Superior temporal gyrus (tissue), 1 donor: ENCODE data around the gene TARS3.

Experiments
- DNase-seq: peaks from one replicate; pipeline ENCODE4 v3.0.0-alpha.2; 2016; ENCODE audit errors: extremely low spot score

Gene TARS3

GRCh38 chr15:101623367-101624304, 100.6 kb downstream of the TARS3 start:
- no peak for DNase-seq

- DNase-seq = no peak
Observed at GRCh38 chr15:101621961-101622360, 102.3 kb downstream of the TARS3 start.

GRCh38 chr15:101620671-101621070, 103.6 kb downstream of the TARS3 start:
- DNase-seq = no peak

- DNase-seq = no peak
Observed at GRCh38 chr15:101619615-101619865, 104.7 kb downstream of the TARS3 start.

GRCh38 chr15:101618851-101619614, 105.2 kb downstream of the TARS3 start:
- DNase-seq = no peak

- DNase-seq = no peak
Observed at GRCh38 chr15:101618076-101618475, 106.2 kb downstream of the TARS3 start.

- DNase-seq = no peak
Observed at GRCh38 chr15:101617390-101617965, 106.8 kb downstream of the TARS3 start.

GRCh38 chr15:101615986-101616848, 108.1 kb downstream of the TARS3 start:
- DNase-seq = no peak

- no peak for DNase-seq
Observed at GRCh38 chr15:101615414-101615985, 108.8 kb downstream of the TARS3 start.

GRCh38 chr15:101614761-101615160, 109.5 kb downstream of the TARS3 start:
- no peak for DNase-seq

- no peak for DNase-seq
Observed at GRCh38 chr15:101614001-101614585, 110.2 kb downstream of the TARS3 start.

- peak; percentile 33 for DNase-seq
Observed at GRCh38 chr15:101613130-101614000, 110.9 kb downstream of the TARS3 start.

- no peak for DNase-seq
Observed at GRCh38 chr15:101612676-101613075, 111.6 kb downstream of the TARS3 start.

- DNase-seq = no peak
Observed at GRCh38 chr15:101611580-101612299, 112.5 kb downstream of the TARS3 start.

GRCh38 chr15:101611007-101611406, 113.3 kb downstream of the TARS3 start:
- no peak for DNase-seq

GRCh38 chr15:101610611-101611000, 113.7 kb downstream of the TARS3 start:
- DNase-seq = no peak

- DNase-seq = no peak
Observed at GRCh38 chr15:101609742-101610610, 114.3 kb downstream of the TARS3 start.

GRCh38 chr15:101608201-101608600, 116.1 kb downstream of the TARS3 start:
- no peak for DNase-seq
